Uterus (tissue), 2 donors: Measurements from ENCODE around the gene SEL1L.

Experiments used
- CTCF ChIP-seq, 4 experiments: fragments of 200-600 bp in 2 of 4; fragments of 450-650 bp in 2 of 4; sonication (generic) in 2 of 4; IDR thresholded peaks; one replicate each; pipeline ENCODE4 v1.5.1; 2016 to 2019; ENCODE audit warnings: antibody characterized with exemption in 4 of 4, mild to moderate bottlenecking in 2 of 4, moderate library complexity in 1 of 4
- POLR2A ChIP-seq, 2 donors: fragments of 450-650 bp; IDR thresholded peaks; one replicate each; pipeline ENCODE4 v1.6.1; 2016; ENCODE audit warnings: antibody characterized with exemption in 2 of 2, mild to moderate bottlenecking in 1 of 2, moderate library complexity in 1 of 2

DNA sequence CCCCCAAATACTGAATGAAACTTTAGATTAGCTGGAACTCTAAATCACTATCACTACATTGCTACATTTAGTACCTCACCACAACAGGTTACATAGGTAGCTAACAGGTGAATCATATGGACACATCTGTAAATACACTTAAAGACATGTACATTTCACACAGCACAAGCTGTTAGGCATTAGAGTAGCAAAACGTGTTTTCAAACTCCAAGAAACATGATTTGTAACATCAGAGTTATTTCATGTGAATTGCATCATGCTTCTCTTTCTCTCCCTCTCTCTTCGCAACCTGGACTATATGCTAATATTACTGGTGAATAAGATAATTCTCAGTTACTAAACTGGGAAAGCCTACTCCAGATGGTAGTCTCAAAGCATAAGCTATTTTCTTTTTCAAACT lies 4.3 kb downstream of the SEL1L start:
- TF ChIP-seq CTCF (IDR thresholded peaks at IDR 0.05) (no peak), POLR2A (IDR thresholded peaks at IDR 0.05) (no peak)
